ENCODE data around the gene SLC17A4.

DNA sequence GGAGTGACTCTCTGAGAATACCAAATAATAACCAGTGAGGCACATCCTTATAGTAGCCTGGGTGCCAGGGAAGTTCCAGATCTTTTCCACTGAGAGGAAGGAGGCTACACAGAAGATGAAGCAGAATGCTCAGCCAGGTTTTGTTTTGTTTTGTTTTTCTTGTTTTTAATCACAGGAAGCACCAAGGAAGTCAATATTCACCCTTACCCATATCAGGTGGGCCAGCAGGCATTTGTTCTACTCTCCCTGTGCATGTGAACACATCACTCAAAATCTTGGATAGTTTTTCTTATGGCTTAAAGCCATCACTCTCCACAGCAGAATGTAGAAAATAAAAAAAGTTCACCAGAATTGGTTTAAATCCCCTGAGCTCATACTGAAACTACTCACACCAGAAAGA lies 66.8 kb downstream of the SLC17A4 start:
- TF ChIP-seq CTCF (IDR thresholded peaks at IDR 0.05; ENCODE audit: low read length) (no peak), EZH2 (optimal IDR thresholded peaks at IDR 0.05; ENCODE audit: low read depth, low read length) (no peak), EZH2phosphoT487 (IDR thresholded peaks at IDR 0.05; ENCODE audit: low read length) (no peak)

All from MM.1S (cell line).